Calu3 (cell line): ENCODE data around the gene BMPR2. TPM values are rescaled to one million over a fixed set of nuclear protein-coding genes. Genes with fewer than 3 reads are reported as not detected.
A peak's percentile ranks its signal among the peaks of the same experiment; 100 is the strongest.
"Not testable (repeated sequence)": the region's sequence is repeated elsewhere in the genome, so short reads cannot be mapped to it uniquely, and the experiment has no call there.

Experiments used
- BruUV-seq: library from RNA; stranded (reverse); fragments of 400-500 nt; replicated peaks from 2 replicates; lab custom pipeline; 2021; lab: Mats Ljungman, UMichigan
- CTCF ChIA-PET: fragments of 300-600 bp; sonication (Branson Sonifier 250); formaldehyde crosslinking; loops from one replicate; lab custom pipeline; 2022; ENCODE audit warnings: antibody characterized with exemption; lab: Charles Lee
- DNase-seq: peaks from one replicate; pipeline ENCODE4 v3.0.0; 2022
- H3K27ac Mint-ChIP-seq: one replicate; pipeline ENCODE4 v1.8.0; 2022; ENCODE audit warnings: mixed read lengths; ENCODE audit not compliant: unreplicated experiment
- H3K27me3 Mint-ChIP-seq: one replicate; pipeline ENCODE4 v1.8.0; 2022; ENCODE audit warnings: mixed read lengths; ENCODE audit not compliant: unreplicated experiment
- H3K36me3 Mint-ChIP-seq: one replicate; pipeline ENCODE4 v1.8.0; 2022; ENCODE audit warnings: mild to moderate bottlenecking, moderate library complexity, mixed read lengths; ENCODE audit not compliant: insufficient read depth, unreplicated experiment
- H3K4me1 Mint-ChIP-seq: one replicate; pipeline ENCODE4 v1.8.0; 2022; ENCODE audit warnings: mild to moderate bottlenecking, low read depth, mixed read lengths; ENCODE audit not compliant: unreplicated experiment
- H3K4me3 Mint-ChIP-seq: one replicate; pipeline ENCODE4 v1.8.0; 2022; ENCODE audit warnings: mild to moderate bottlenecking, low read depth, moderate library complexity, mixed read lengths; ENCODE audit not compliant: unreplicated experiment
- H3K9me3 Mint-ChIP-seq: one replicate; pipeline ENCODE4 v1.8.0; 2022; ENCODE audit warnings: low read depth, mixed read lengths; ENCODE audit not compliant: unreplicated experiment
- intact Hi-C: fragments of 100-400 bp; cut with micrococcal nuclease; formaldehyde crosslinking; loops from one replicate; pipeline ENCODE4 v1.10.0; 2022; ENCODE audit not compliant: unreplicated experiment
- total RNA-seq: library from RNA; stranded (reverse); gene quantifications from 2 replicates; pipeline ENCODE4 v1.2.3, GENCODE V29; 2022
- TF ChIP-seq, protein P1 (sequence below): fragments of 200-600 bp; IDR thresholded peaks from one replicate; pipeline ENCODE4 v1.8.0; 2022; ENCODE audit warnings: antibody characterized with exemption; ENCODE audit not compliant: unreplicated experiment

BMPR2 gene
- total RNA-seq, 1 experiment from 2014 or later: 50.1 TPM

DNA sequence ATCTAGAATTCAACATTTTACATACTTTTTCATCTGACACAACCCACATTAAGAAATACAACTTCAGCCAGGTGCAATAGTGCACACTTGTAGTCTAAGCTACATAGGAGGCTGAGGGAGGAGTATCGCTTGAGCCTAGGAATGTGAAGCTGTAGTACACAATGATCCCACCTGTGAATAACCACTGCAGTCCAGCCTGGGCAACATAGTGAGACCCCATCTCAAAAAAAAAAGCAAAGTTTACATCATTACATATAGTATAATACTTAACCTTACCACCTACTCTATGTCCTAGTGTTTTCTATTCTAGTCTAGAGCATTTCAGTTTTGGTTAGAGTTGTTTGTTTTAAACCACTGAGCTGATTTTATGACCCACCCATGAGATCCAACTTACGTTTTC is 172.1 kb downstream of the BMPR2 start:
- no peak overlapping the region for H3K27ac Mint-ChIP-seq
- H3K27me3 Mint-ChIP-seq: no peaks in the 10 kb centered on the region
- intact Hi-C loops: no loop called here
- TF ChIP-seq, protein P1, sequence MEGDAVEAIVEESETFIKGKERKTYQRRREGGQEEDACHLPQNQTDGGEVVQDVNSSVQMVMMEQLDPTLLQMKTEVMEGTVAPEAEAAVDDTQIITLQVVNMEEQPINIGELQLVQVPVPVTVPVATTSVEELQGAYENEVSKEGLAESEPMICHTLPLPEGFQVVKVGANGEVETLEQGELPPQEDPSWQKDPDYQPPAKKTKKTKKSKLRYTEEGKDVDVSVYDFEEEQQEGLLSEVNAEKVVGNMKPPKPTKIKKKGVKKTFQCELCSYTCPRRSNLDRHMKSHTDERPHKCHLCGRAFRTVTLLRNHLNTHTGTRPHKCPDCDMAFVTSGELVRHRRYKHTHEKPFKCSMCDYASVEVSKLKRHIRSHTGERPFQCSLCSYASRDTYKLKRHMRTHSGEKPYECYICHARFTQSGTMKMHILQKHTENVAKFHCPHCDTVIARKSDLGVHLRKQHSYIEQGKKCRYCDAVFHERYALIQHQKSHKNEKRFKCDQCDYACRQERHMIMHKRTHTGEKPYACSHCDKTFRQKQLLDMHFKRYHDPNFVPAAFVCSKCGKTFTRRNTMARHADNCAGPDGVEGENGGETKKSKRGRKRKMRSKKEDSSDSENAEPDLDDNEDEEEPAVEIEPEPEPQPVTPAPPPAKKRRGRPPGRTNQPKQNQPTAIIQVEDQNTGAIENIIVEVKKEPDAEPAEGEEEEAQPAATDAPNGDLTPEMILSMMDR: no peak
- H3K36me3 Mint-ChIP-seq: no peaks in the 10 kb centered on the region
- CTCF ChIA-PET: no interaction called here
- DNase-seq: no peak
- no TSS peak for BruUV-seq
- no peak overlapping the region for H3K4me3 Mint-ChIP-seq
- H3K4me1 Mint-ChIP-seq: no peaks in the 10 kb centered on the region
- H3K9me3 Mint-ChIP-seq: no peaks in the 10 kb centered on the region

- BruUV-seq, H3K27me3 Mint-ChIP-seq, H3K27ac Mint-ChIP-seq, H3K36me3 Mint-ChIP-seq, intact Hi-C loops, H3K4me3 Mint-ChIP-seq, DNase-seq, H3K4me1 Mint-ChIP-seq, CTCF ChIA-PET, H3K9me3 Mint-ChIP-seq: not testable (repeated sequence)
Observed at GRCh38 chr2:202551000-202551399, 174.9 kb downstream of the BMPR2 start.

- CTCF ChIA-PET: no interaction called here
- Mint-ChIP-seq H3K9me3 (no peaks in the 10 kb centered on the region), H3K27ac (no peak overlapping the region), H3K4me1 (no peaks in the 10 kb centered on the region), H3K4me3 (no peak overlapping the region), H3K36me3 (peaks cover 11% of the 10 kb centered on the region), H3K27me3 (no peaks in the 10 kb centered on the region)
- intact Hi-C loops: no loop called here
- DNase-seq: no peak
- TF ChIP-seq, protein P1: no peak
- TSS peak; percentile 45 for BruUV-seq
Observed at GRCh38 chr2:202555356-202555755, 179.2 kb downstream of the BMPR2 start.

DNA sequence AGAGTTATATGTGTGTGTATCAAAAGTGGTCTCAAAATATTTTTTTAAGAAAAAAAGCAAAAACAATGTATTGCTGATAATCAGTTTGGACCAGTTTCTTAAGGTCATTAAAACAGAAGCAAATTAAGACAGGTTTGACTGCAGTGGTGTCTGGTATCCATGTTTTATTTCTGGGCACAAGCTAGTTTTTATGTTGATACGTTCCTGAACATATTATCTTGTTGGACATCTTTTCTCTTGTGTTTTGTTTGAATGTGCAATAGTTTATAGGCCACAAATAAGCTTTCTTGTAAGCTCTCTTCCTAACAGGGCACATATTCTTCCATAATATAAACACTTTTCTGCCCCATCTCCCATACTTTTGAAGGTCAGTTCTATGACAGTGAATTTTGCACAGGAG is 184.1 kb downstream of the BMPR2 start:
- BruUV-seq: no TSS peak
- intact Hi-C loops: no loop called here
- TF ChIP-seq, protein P1: no peak
- Mint-ChIP-seq H3K36me3 (peaks cover 11% of the 10 kb centered on the region), H3K4me3 (no peak overlapping the region), H3K4me1 (no peaks in the 10 kb centered on the region), H3K27ac (no peak overlapping the region), H3K9me3 (no peaks in the 10 kb centered on the region), H3K27me3 (no peaks in the 10 kb centered on the region)
- CTCF ChIA-PET: interaction anchor here (0.7 kb wide), 1 partner anchor 97 kb away, joined by 6 read pairs; no protein-coding TSS in a partner anchor
- no peak for DNase-seq

DNA sequence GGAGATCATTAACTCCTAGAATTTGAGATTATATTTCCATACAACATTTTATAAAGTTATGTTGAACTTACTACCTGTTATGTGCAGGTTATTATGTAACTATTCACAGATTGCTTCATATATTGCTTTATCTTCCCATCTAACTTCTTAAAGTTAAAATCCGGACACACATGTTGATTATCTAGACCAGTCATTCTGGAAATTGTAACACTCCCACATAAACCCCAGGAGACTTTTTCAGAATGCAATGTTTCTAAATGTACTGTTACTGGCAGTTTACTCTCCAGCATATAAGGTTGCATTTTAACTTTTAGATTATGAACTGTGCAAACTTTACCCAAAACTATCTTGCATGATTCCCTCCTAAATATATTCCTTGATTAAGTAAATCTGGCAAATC is 188.1 kb downstream of the BMPR2 start:
- H3K9me3 Mint-ChIP-seq: no peaks in the 10 kb centered on the region
- no peaks in the 10 kb centered on the region for H3K36me3 Mint-ChIP-seq
- CTCF ChIA-PET: no interaction called here
- no peak overlapping the region for H3K4me3 Mint-ChIP-seq
- no peaks in the 10 kb centered on the region for H3K27me3 Mint-ChIP-seq
- DNase-seq: no peak
- no TSS peak for BruUV-seq
- no peaks in the 10 kb centered on the region for H3K4me1 Mint-ChIP-seq
- intact Hi-C loops: no loop called here
- TF ChIP-seq, protein P1: no peak
- H3K27ac Mint-ChIP-seq: no peak overlapping the region
